Left hindlimb (tissue), 1 donor: ENCODE measurements around the gene TSPAN11.
"Not testable (repeated sequence)": the region's sequence is repeated elsewhere in the genome, so short reads cannot be mapped to it uniquely, and the experiment has no call there.

Experiments
- DNase-seq: peaks from one replicate; pipeline ENCODE4 v3.0.0-alpha.2; 2018

TSPAN11 gene

GRCh38 chr12:31004666-31005065, 78.1 kb downstream of the TSPAN11 start:
- no peak for DNase-seq

- no peak for DNase-seq
Measured at GRCh38 chr12:31005256-31005943, 78.9 kb downstream of the TSPAN11 start.

GRCh38 chr12:31005944-31006361, 79.4 kb downstream of the TSPAN11 start:
- DNase-seq = no peak

GRCh38 chr12:31006416-31007152, 80.0 kb downstream of the TSPAN11 start:
- DNase-seq = no peak

- no peak for DNase-seq
Measured at GRCh38 chr12:31007153-31007495, 80.6 kb downstream of the TSPAN11 start.

GRCh38 chr12:31007636-31008175, 81.2 kb downstream of the TSPAN11 start:
- no peak for DNase-seq

- no peak for DNase-seq
Measured at GRCh38 chr12:31008241-31008761, 81.8 kb downstream of the TSPAN11 start.

GRCh38 chr12:31008961-31009840, 82.7 kb downstream of the TSPAN11 start:
- DNase-seq = no peak

GRCh38 chr12:31009976-31010375, 83.4 kb downstream of the TSPAN11 start:
- DNase-seq = no peak

- no peak for DNase-seq
Measured at GRCh38 chr12:31011336-31011735, 84.8 kb downstream of the TSPAN11 start.

- DNase-seq = no peak
Measured at GRCh38 chr12:31011746-31012566, 85.4 kb downstream of the TSPAN11 start.

- DNase-seq = not testable (repeated sequence)
Measured at GRCh38 chr12:31012567-31012891, 86.0 kb downstream of the TSPAN11 start.

GRCh38 chr12:31015215-31015614, 88.7 kb downstream of the TSPAN11 start:
- DNase-seq = no peak

GRCh38 chr12:31016057-31016456, 89.5 kb downstream of the TSPAN11 start:
- DNase-seq = no peak

- DNase-seq = no peak
Measured at GRCh38 chr12:31017535-31017934, 91.0 kb downstream of the TSPAN11 start.

- DNase-seq = no peak
Measured at GRCh38 chr12:31018106-31018789, 91.7 kb downstream of the TSPAN11 start.

- no peak for DNase-seq
Measured at GRCh38 chr12:31018790-31019505, 92.4 kb downstream of the TSPAN11 start.

- no peak for DNase-seq
Measured at GRCh38 chr12:31019561-31019960, 93.0 kb downstream of the TSPAN11 start.

- no peak for DNase-seq
Measured at GRCh38 chr12:31019976-31020375, 93.4 kb downstream of the TSPAN11 start.

- DNase-seq = no peak
Measured at GRCh38 chr12:31020385-31021166, 94.0 kb downstream of the TSPAN11 start.
